ENCODE measurements around the gene AKNA. TPM values are rescaled to one million over a fixed set of nuclear protein-coding genes. Genes with fewer than 3 reads are reported as not detected.
A peak's percentile ranks its signal among the peaks of the same experiment; 100 is the strongest.

The AKNA gene, protein sequence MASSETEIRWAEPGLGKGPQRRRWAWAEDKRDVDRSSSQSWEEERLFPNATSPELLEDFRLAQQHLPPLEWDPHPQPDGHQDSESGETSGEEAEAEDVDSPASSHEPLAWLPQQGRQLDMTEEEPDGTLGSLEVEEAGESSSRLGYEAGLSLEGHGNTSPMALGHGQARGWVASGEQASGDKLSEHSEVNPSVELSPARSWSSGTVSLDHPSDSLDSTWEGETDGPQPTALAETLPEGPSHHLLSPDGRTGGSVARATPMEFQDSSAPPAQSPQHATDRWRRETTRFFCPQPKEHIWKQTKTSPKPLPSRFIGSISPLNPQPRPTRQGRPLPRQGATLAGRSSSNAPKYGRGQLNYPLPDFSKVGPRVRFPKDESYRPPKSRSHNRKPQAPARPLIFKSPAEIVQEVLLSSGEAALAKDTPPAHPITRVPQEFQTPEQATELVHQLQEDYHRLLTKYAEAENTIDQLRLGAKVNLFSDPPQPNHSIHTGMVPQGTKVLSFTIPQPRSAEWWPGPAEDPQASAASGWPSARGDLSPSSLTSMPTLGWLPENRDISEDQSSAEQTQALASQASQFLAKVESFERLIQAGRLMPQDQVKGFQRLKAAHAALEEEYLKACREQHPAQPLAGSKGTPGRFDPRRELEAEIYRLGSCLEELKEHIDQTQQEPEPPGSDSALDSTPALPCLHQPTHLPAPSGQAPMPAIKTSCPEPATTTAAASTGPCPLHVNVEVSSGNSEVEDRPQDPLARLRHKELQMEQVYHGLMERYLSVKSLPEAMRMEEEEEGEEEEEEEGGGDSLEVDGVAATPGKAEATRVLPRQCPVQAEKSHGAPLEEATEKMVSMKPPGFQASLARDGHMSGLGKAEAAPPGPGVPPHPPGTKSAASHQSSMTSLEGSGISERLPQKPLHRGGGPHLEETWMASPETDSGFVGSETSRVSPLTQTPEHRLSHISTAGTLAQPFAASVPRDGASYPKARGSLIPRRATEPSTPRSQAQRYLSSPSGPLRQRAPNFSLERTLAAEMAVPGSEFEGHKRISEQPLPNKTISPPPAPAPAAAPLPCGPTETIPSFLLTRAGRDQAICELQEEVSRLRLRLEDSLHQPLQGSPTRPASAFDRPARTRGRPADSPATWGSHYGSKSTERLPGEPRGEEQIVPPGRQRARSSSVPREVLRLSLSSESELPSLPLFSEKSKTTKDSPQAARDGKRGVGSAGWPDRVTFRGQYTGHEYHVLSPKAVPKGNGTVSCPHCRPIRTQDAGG (N-terminal part only)
- 36.2 and 40.8 TPM in 2 replicates for total RNA-seq (2014; rRNA removed; shearing (Covaris generic))
- 4.8 and 8.7 TPM in 2 replicates for polyA plus RNA-seq (2014; cell fraction: nucleus; rRNA removed)

GRCh38 chr9:114387680-114388356 lies at the start of gene AKNA:
AKNA (minus strand) TSS chr9:114387982; CDS start chr9:114381333, 6,649 bp downstream.
- no peak for DNase-seq (ENCODE audit: extremely low read depth, low read depth)

- no peak for DNase-seq (ENCODE audit: extremely low read depth, low read depth)
Observed at GRCh38 chr9:114437401-114437893, 49.7 kb upstream of the AKNA start.

DNA sequence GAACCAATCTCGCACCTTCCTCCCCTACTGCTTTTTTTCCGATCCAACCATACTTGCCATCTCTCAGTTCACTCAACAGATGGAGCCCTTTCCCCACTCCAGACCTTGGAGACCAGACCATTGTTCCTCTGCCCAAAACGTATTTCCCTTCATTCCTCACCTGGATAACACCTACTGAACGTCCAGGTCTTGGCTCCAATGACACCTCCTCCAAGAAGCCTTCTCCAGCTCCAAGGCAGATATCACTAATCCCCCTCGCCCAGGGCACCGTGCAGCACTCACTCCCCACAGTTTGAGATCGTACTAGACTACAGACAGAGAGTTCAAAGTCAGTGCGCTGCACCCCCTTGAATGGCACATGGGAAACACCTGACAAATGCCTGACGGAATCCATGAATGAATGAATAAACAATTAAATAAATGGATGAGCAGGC lies 47.1 kb upstream of the AKNA start:
- peak; percentile 34 for DNase-seq (ENCODE audit: extremely low read depth, low read depth)

- no peak for DNase-seq (ENCODE audit: extremely low read depth, low read depth)
Observed at GRCh38 chr9:114433720-114434255, 46.0 kb upstream of the AKNA start.

- no peak for DNase-seq (ENCODE audit: extremely low read depth, low read depth)
Observed at GRCh38 chr9:114433086-114433485, 45.3 kb upstream of the AKNA start.

GRCh38 chr9:114432323-114433067 lies 44.7 kb upstream of the AKNA start:
- DNase-seq (ENCODE audit: extremely low read depth, low read depth): no peak

- no peak for DNase-seq (ENCODE audit: extremely low read depth, low read depth)
Observed at GRCh38 chr9:114431770-114432169, 44.0 kb upstream of the AKNA start.

- no peak for DNase-seq (ENCODE audit: extremely low read depth, low read depth)
Observed at GRCh38 chr9:114431003-114431402, 43.2 kb upstream of the AKNA start.

- DNase-seq (ENCODE audit: extremely low read depth, low read depth): no peak
Observed at GRCh38 chr9:114430457-114430856, 42.7 kb upstream of the AKNA start.

DNA sequence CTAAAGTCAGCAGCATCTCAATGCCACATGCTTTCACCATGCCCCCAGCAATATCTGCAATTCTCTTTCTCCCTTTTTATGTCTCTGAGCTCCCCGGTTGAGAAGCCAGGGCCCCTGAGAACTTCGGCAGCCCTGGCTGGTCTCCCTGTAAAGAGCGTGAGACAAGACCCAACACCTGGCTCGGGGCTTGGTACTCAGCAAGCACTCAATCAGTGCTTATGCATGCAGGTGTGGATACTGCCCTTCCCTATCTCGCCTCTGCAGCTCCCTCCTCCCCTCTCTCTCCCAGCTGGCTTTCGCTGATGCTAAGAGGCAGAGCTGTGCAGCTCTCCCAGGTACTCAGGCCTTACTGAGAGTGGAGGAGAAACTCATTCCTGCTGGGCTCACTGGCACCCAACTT lies 41.7 kb upstream of the AKNA start:
- no peak for DNase-seq (ENCODE audit: extremely low read depth, low read depth)

DNA sequence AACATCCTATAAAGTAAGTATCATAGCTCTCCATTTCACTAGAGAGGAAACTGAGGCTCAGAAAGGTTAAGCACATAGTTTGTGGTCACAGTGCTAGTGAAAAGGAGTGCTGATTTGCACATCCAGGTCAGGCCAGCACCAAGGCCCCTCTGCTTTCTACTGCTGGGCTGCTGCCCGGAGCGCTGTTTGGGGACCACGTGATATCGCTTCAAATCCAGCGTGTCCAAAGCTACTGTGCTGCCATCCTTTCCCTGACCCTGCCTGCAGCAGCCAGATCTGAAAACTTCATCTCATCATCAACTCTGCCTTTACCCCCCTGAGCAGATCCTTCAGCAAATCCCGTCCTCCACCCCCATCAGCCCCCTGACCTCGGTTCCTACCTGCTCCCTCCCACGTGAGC lies 40.7 kb upstream of the AKNA start:
- DNase-seq (ENCODE audit: extremely low read depth, low read depth): no peak

GRCh38 chr9:114427644-114428043 lies 39.9 kb upstream of the AKNA start:
- DNase-seq (ENCODE audit: extremely low read depth, low read depth): no peak

GRCh38 chr9:114426046-114426948 lies 38.5 kb upstream of the AKNA start:
- DNase-seq (ENCODE audit: extremely low read depth, low read depth): no peak

DNA sequence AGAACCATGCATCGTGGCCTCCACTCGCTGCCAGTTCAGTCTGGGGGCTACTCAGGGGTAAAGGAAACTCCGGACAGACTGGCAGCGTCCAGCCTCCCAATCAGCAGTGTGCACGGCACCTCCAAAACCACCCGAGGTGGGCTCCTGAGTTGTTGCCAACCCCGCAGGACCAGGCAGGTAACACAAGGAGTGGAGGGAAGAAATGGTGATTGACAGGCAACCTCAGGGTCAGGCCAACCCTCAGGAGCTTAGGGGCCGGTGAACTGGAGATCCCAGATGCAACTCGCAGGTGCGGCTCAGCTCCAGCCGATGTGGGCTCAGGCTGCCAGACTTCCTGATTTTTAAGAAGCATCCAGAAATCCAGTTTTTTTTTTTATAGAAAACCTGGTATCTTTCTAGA lies 37.3 kb upstream of the AKNA start:
- DNase-seq (ENCODE audit: extremely low read depth, low read depth): no peak

DNA sequence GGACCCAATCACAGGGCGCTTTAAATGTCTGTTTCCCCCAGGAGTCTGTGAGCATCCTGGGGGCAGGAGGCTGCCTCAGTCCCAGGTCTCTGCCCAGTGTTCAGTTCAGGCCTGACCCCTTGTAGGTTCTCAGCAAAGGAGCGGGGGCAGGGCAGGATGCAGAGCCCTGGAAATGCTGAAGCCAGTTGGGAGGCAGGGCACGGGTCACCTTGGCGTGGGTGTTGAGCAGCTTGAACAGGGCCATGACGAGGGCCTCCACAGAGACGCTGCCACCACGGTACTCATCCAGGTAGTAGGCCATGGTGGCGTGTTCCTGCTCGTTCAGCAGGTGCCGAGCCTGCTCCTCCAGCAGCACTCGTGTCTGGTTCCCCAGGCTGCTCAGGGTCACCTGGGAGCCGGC lies 36.3 kb upstream of the AKNA start:
- no peak for DNase-seq (ENCODE audit: extremely low read depth, low read depth)

DNA sequence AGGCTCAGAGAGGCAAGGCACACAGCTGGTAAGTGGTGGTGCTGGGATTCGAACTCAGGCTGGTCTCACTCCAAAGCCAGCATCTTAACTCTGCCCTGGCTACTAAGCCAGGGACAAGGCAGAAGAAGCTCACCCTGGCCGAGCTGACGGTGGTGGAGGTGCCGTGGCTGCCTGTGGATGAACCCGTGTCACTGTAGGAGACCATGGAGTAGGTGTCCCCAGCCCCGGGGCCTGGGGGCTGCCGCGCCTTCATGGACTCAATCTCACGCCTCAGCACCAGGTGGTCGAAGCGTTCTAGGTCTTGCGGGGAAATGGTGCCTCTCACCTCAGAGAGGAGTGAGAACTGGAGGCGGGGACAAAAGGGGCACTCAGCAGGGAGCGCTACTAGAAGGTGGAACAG lies 35.4 kb upstream of the AKNA start:
- no peak for DNase-seq (ENCODE audit: extremely low read depth, low read depth)

DNA sequence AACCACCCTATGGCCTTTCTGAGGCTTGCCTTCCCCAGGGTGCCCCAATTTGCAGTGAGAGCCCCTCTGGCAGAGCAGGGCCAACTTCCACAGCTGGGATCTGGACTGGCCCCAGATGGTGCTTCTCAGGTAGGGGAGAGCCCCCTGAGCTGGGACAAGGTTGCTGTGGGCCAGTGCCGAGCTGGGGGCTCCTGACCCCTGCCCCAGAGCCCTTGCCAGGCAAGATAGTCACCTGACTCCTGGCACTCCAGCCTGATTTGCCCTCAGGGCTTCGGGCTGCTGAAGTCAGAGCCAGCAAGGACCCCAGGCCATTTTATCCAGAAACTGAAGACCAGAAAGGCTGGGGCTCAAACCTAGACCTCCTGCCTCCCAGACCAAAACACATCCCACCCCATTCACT lies 33.4 kb upstream of the AKNA start:
- DNase-seq (ENCODE audit: extremely low read depth, low read depth): no peak

DNA sequence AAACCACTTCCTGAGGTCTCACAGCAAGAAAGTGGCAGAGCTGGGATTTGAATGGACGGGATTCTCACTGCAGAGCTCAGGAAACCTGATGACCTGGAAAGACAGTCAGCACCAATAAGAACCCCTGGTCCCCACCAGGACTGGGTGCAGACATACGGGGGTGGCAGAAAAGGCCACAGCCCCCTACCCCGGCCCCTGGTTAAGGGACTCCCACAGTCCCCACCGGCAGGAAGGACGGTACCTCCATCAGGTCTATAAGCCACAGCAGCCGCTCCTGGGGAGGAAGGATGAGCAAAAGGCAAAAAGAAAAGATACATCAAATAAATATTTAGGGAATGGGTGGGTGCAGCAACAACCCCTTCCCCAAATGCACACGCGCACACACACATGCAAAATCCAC lies 32.0 kb upstream of the AKNA start:
- DNase-seq (ENCODE audit: extremely low read depth, low read depth): no peak
